Measurements from ENCODE around the gene RAB9B.
"Not testable (repeated sequence)": the region's sequence is repeated elsewhere in the genome, so short reads cannot be mapped to it uniquely, and the experiment has no call there.

The RAB9B gene, protein sequence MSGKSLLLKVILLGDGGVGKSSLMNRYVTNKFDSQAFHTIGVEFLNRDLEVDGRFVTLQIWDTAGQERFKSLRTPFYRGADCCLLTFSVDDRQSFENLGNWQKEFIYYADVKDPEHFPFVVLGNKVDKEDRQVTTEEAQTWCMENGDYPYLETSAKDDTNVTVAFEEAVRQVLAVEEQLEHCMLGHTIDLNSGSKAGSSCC

DNA sequence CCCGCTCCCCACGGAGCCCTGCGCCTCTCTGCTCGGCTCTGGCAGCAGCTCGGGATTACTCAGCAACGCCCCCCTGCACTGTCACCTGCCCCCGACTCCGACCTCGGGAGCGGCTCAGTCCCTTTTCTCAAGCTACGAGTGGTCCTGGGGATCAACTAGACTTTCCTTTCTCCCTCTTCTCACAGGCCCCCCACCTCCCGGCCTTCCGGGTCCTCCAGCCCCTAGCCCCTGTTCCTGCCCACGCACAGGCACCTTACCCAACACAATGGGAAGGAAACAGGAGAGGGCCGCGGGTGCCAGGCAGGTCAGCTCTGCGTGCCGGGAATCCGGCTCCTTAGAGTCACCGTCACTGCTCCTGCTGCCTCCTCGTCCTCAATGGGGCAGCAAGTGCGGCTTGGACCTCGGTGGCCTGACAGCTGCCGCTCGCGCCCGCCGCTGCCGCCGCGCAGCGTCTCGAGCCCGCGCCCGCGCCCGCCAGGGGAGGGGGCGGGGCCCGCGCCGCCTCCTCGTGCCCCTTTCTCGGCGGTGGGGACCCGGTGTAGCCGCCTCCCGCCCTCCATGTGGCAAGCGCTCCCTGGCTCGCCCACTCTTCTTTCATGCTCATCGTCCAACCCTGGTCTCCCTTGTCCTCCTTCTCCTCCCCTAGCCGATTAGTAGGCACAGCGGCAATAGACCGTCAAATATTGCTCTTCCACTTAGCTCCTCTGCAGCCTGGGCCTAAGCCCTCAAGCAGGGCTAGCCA lies at the start of gene RAB9B:
Gene RAB9B, minus strand, starts transcription at position 455 of the 742 bp plus-strand sequence. CDS start 6,473 bp downstream, outside the sequence.
- no peak for DNase-seq

DNA sequence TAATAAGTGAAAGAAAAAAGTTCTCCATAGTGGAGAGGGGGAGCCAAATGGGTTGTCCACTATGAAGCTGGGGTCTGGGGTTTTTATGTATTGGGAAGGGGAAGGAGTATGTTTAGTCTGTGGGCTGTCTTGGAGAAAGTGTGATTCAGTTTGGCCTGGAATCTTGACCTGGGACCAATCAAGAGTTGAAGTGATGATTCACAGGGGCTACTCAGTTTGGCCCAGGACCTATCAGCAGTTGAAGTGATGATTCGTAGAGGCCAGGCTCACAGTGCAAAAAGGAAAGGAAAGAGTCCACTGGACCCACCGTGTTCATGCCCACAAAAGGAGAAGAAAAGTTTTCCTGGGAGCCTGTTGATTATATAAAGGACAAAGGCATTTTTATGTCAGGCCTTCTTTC lies 47.3 kb upstream of the RAB9B start:
- no peak for DNase-seq

DNA sequence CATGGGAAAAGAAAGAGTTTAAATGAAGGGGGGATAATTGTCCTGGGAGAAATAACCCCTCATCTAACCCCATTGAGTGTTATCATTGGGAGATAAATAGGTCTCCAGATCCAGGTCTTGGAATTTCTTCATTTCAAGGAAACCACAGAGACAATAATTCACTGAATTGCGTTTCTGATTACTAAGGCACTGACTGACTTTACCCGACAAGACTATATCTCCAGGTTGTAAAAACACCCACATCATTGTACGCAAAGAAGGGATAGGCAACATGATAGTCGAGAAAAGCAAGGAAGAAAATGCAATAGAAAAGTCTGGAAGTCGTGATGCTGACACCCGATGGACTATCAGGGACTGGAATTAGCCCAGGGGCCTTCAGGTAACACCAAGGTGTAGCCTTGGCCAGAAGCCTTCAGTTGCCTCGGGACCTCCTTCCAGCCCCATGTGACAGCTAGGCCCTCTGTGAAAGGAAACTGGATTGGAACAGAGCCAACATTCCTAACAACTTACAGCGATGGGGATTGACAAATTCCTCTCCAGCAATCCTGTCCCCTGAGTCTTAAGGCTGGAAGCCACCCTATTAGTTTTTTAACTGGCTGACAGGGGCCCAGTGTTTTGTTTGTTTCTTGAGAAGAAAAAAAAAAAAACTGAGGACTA lies 46.5 kb upstream of the RAB9B start:
- no peak for DNase-seq

DNA sequence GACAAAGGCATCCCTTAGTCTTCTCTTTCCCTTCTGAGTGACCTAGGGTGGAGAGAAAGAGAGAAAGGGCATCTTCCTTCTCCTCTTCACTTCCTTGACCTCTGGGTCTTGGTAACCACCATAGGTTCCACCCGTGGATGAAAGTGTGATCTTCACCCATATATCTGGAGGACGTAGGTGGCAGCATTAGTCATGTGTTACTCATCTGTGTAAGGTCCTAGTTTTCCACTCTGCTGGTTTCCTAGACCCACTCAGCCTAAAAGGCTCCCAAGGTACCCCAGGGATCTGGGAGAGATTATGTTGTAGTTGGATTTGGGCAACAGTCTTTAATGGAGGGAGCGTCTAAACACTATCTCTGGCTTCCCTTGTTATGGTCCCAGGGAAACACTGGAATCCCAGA lies 45.5 kb upstream of the RAB9B start:
- no peak for DNase-seq

DNA sequence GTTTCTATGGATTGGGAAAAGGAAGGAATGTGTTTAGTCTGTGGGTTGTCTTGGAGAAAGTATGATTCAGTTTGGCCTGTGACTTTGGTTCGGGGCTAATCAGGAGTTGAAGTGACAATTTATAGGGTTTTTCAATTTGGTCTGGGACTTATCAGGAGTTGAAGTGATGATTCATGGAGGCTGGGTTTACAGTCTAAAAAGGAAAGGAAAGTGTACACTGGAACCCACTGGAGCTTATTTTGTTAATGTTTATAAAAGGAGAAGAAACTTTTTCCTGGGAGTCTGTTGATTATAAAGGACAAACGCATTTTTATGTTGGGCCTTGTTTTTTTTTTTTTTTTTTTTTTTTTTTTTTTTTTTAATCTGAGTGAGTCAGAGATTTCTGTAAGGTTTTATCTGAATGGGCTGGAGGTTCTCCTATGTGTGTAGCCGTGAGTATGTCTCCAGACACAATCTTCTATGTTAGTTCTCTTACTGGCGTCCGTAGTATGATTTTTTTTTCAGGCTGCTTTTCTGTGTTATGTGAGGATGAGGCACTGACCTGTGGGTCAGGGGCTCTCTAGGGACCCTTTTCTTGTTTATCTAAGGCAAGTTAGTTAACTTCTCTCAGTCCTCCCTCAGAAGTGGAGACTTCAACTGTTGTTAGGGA lies 33.0 kb upstream of the RAB9B start:
- DNase-seq, result no peak

DNA sequence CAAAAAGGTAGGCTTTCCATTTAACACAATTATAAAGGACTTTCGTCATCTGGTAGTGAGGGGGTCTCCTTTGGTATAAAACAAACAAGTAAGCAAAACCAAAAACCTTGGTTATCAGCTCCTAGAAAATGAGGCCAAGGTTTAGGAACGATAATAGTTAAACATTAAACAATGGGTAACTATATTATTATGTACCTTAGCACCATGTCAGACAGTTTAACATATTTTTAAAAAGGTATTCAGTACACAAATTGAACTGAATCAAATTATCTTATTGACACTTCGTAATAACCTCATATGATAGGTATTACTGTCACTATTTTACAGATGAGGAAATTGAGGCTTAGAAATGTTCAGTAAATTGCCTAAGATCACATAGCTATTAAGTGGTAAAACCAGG lies 32.1 kb upstream of the RAB9B start:
- no peak for DNase-seq

DNA sequence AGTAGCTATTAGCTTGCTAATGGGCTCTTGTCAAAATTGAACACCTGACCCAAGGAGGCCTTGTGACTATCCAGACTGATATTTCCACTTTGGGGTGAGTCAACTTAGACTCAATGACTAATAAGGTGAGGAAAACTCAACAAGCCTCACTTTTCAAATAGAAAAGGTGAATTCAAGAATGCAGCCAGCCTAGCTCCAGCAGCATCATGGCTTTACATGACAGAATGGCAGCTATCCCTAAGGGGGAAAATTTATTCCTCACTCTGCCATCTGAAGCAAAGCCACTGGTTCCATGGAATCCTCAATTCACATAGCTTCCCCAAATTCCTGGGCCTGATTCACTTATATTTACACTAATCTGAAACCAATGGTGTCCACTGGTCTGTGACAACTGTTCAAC lies 29.1 kb upstream of the RAB9B start:
- DNase-seq, result no peak

DNA sequence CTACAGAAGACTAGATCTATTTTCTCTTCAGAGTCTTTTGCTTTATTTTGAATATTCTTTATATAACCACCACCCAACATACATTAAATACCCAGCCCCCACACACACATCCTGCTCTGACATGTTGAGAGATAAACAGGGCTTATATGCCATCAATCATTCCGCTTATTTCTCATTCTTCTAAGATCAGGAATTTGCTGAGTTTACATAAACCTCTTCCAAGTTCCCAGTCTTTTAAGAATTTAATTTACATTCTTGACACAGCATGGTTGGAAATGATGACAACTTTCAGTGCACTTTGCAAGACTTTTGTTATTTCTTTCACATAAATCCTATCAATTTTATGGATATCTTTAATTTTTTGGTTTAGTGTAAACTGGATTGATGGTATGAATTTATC lies 17.5 kb upstream of the RAB9B start:
- no peak for DNase-seq

DNA sequence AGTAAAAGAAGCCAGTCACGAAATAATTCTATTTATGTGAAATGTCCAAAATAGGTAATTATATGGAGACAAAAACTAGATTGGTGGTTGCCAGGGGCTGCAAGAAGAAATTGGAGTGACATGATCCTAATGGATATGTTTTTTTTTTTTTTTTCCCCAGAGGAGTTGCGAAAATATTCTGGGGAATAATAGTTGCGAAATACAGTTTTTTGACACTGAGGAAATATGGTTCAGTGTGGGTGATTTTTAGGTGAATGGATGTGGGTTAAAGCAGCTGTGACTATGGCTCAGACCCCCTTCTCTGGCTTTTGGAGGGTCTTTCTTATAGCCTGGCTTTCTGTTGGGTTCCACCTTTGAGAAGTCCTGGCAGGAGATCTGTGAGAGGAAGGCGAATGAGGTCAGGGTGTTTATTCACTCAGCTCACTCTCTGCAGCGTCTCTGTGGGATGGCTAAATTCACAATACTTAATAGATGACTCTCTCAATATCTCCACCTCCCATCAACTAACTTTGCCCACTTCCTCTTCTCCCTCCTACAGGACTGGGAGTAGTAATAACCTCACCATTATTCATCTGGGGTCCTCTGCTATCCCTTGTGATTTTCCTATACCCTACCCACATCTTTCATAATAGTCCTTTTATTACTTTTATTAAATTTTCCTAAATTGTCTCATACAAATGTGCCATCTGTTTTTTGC lies 15.3 kb upstream of the RAB9B start:
- DNase-seq, result no peak

DNA sequence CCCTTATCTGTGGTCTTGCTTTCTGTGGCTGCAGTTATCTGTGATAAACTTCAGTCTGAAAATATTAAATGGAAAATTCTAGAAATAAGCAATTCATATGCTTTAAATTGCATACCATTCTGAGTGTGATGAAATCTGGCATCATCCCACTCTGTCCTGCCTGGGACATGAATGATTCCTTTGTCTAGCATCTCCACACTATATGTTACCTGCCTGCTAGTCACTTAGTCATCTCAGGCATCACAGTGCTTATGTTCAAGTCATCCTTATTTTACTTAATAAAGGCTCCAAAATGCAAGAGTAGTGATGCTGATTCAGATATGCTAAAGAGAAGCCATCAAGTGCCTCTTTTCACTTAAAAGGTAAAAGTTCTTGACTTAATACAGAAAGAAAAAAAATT lies 14.3 kb upstream of the RAB9B start:
- DNase-seq, result no peak

DNA sequence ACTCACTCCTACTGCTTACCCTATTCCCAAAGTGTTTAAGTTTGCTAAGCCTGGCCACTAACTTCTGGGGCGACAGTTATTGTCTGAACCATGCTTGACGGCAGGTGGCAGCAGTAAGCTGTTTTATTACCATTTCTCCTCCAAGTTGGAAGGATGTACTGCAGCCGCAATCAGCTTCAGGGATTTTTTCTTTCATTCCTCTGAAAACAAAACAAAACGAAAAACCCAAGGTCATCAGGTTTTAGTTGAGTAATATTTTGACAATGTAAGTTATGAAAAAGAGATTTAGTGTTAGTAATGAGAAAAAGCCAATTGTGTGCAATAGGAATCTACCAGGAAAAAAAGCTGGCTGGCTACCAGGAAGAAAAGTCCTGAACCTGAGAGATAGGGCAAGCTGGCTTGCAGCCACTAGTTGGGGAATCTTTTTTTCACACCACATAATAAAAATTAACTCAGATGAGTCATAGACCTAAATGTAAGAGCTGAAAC lies 13.2 kb upstream of the RAB9B start:
- peak; percentile 58 for DNase-seq

DNA sequence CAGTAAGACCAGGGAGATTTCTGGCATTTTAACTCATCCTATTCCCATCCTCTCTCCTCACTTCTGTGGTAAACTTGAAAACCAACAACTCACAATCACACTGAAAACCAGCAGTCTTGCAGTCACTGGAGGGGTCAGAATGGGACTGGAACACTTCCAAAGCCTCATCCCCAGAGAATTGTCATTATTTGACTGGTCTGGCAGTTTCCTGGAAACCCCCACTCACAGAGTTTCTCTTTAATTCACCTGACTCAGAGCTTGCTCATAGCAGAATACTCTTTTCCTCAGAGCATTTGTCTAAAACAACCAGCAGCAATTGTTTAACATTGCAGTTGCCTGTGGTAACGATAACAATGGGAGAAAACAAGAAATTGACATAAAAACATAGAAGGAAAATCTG lies 7.3 kb upstream of the RAB9B start:
- peak; percentile 45 for DNase-seq

DNA sequence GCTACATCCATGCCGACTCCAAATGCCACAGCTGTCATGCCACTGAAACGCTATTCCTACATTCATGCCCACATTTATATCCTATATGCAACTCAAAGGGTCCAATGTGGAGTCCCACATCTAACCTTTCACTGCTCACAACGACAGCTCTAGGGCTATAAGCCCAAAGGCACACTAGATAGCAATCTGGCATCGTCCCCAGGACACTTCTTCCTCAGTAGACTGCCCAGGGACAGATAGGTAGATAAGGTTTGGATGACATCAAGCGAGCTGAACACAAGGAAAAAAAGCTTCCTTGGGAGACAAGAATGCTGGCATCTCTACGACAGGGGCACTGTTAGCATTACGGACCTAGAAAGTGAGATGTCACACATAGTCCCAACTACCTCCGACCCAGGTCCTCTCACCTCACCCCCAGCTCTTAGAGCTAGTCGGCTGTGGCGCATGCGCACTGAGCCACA lies 685 bp downstream of the RAB9B start:
- DNase-seq, result peak; percentile 56

DNA sequence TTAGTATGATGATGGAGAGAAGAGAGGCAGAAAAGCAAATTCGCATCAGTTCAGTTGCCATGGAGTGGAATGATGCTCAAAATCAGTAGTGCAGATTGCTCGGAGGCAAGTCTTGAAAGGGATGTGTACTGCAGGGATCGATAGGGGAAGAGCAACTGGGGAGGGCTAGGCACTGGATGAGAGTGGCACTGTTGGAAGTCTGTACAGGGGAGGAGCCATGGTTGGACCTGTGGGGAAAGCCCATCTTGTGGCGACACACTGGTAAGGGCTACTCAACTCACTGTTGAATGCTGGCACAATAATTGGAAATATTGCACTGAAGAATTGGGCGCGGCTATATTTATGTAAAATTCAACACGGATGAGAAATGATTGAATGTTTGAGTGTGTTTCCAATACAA lies 1.2 kb downstream of the RAB9B start:
- DNase-seq, result no peak

DNA sequence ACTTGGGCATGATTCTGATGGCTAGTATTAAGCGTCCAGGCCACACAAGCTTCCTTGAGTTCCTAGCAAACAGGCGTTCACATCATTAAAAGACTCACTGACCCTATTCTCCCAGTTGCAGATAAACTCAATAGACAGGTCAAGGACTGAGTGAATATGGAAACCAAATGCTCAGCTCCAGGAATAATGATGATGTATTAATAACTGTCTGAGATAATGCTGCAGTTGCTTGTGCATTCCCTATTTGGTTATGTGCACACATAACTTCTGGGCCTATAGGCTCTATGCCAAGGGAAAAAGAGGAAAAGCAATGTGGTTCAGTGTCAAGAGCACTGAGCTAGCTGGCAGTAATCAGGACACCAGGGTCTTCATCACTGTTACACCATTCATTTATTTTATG lies 3.5 kb downstream of the RAB9B start:
- DNase-seq, result no peak

DNA sequence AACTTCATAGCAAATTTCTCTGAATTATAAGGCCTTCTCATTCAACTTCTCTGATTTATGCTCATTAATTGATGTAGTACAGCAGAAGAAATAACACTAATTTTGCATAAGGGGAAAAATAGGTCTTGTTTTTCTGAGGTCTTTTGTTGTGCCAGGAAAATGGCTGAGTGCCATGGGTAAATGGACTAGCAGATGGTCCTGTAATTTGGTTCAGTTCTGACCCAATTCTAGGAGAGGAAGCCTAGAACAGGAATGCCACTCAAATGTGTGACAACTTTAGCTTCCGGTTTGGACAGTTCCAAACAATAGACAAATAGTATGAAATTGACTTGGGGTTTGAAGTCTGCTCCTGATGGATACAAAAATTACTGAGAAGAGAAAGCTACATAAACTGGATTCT lies 6.2 kb downstream of the RAB9B start:
- DNase-seq, result no peak

DNA sequence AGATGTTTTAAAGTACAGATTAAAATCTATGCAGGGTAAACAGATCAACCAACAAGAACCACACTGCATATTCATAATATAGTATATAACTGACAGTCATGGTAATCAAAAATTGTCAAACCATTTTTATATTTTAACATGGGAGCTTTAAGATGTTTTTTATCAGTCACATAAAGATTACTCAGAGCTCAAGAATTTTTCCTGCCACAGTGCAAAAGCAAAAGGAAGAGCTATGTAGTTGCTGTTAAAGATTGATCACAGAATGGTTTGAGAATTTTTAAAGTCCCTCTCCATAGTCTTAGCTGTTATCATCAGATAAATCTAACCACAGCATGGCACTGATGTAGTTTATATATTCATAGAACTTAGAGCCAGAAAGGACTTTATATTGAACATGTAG lies 8.5 kb downstream of the RAB9B start:
- no peak for DNase-seq

DNA sequence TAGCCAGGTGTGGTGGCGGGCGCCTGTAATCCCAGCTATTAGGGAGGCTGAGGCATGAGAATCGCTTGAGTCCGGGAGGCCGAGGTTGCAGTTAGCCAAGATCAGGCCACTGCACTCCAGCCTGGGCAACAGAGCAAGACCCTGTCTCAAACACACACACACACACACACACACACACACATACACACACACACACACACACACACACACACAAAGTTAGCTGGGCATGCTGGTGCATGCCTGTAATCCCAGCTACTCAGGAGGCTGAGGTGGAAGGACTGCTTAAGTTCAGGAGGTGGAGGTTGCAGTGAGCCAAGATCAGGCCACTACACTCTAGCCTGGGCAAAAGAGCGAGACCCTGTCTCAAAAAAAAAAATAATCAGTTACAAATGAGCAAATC lies 11.3 kb downstream of the RAB9B start:
- not testable (repeated sequence) for DNase-seq

DNA sequence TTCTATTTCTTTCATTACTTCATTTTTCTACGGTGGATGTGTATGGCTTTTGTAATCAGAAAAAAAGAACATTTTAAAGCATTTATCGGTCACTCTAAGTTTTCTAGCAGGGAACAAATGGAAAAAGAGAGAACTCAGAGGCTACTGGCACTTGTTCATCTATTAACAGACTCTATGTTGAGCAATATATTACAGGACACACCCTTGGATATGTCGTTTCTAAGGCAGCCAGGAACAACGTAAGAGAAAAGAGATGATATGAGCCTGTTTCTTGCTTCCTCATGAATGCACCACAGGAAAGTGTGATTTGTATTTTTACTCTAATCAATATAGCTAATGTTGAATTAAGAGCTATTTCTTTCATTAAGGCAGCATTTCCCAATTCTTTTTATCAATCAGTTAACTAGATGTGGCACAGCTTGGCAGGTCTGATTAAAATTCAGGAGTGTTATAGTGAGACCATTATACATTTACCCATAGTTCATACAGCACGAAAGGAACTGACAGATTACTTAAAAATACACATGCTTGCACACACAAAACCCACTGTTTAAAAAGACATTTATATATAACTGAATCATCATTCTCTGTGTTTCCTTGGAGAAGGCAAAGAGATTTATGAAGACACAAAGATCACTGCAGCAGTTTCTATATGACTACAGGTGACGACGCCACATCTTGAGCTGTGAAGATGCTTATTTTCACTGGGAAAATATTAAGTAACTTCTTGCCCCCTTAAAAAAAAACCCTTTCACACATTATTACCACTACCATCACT lies 13.0 kb downstream of the RAB9B start:
- peak; percentile 27 for DNase-seq

DNA sequence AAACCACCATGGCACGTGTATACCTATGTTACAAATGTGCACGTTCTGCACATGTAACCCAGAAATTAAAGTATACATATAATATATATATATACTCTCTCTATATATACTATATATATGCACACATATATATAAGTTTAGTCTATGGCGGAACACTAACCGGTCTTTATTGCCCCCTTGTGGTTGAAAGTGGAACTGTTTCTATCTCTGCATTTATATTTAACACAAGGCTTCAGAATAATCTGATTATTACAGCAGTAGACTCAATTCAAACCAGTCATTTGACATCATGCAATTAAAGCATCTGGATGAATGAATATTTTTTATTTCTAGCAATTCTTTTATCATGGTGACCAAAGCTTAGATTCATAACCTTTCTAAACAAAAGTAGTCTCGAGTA lies 14.6 kb downstream of the RAB9B start:
- peak; percentile 72 for DNase-seq

DNA sequence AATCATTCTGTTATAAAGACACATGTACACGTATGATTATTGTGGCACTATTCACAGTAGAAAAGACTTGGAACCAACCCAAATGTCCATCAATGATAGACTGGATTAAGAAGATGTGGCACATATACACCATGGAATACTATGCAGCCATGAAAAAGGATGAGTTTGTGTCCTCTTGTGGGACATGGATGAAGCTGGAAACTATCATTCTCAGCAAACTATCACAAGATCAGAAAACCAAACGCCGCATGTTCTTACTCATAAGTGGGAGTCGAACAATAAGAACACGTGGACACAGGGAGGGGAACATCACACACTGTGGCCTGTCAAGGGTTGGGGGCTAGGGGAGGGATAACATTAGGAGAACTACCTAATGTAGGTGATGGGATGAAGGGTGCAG lies 15.0 kb downstream of the RAB9B start:
- DNase-seq, result not testable (repeated sequence)

DNA sequence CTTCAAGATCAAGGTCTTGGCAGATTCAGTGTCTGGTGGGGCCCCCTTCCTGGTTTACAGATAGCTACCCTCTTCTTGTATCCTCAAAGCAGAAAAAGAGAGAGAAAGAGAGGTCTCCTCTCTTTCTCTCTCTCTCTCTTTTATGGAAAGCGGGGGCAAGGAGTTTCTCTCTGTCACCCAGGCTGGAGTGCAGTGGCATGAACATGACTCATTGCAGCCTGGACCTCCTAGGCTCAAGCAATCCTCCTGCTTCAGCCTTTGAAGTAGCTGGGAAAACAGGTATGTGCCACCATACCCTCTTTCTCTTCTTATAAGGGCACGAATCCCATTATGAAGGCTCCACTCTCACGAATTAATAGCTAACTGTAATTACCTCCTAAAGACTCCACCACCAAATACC lies 20.2 kb downstream of the RAB9B start:
- no peak for DNase-seq

All from activated CD4-positive, alpha-beta T cell treated with anti-CD3 and anti-CD28 coated beads, Interleukin-2, amount 50 U/mL, for 16 hours (primary cell).